ENCODE results near the gene DSCAML1.

DSCAML1 gene

GRCh38 chr11:117654281-117655255 is 142.4 kb downstream of the DSCAML1 start:
- Histone ChIP-seq H3K4me2 (ENCODE audit: low read length) (no peak overlapping the region), H3K9me2 (ENCODE audit: low read depth, low read length) (no peaks in the 10 kb centered on the region), H3K4me1 (ENCODE audit: insufficient read depth, low read length, severe bottlenecking) (no peaks in the 10 kb centered on the region), H3K27me3 (ENCODE audit: insufficient read depth, low read length) (no peaks in the 10 kb centered on the region), H3K79me2 (ENCODE audit: insufficient read depth, low read length) (no peaks in the 10 kb centered on the region), H3K4me3 (ENCODE audit: low read depth, low read length, poor library complexity, severe bottlenecking) (no peak overlapping the region), H3K9me3 (ENCODE audit: low read length) (no peaks in the 10 kb centered on the region), H3F3A (ENCODE audit: insufficient read depth, low read length) (no peaks in the 10 kb centered on the region), H3K9ac (ENCODE audit: low read length) (no peak overlapping the region), H4K20me1 (ENCODE audit: insufficient read depth, low read length) (no peaks in the 10 kb centered on the region), H3K27ac (ENCODE audit: low read depth, low read length, poor library complexity, severe bottlenecking) (no peak overlapping the region), H2AFZ (ENCODE audit: low read length) (no peak overlapping the region), H3K36me3 (ENCODE audit: insufficient read depth, low read length) (no peaks in the 10 kb centered on the region)
- TF ChIP-seq EZH2 (IDR thresholded peaks at IDR 0.05; ENCODE audit: borderline replicate concordance, low read length) (no peak), CTCF (IDR thresholded peaks at IDR 0.05; ENCODE audit: low read length) (no peak)

- no peaks in the 10 kb centered on the region for H3K4me1 ChIP-seq (ENCODE audit: insufficient read depth, low read length, severe bottlenecking)
- H3K27me3 ChIP-seq (ENCODE audit: insufficient read depth, low read length), result no peaks in the 10 kb centered on the region
- H3K4me3 ChIP-seq (ENCODE audit: low read depth, low read length, poor library complexity, severe bottlenecking), result no peak overlapping the region
- no peaks in the 10 kb centered on the region for H3F3A ChIP-seq (ENCODE audit: insufficient read depth, low read length)
- H2AFZ ChIP-seq (ENCODE audit: low read length), result no peak overlapping the region
- TF ChIP-seq EZH2 (IDR thresholded peaks at IDR 0.05; ENCODE audit: borderline replicate concordance, low read length), result no peak
- TF ChIP-seq CTCF (IDR thresholded peaks at IDR 0.05; ENCODE audit: low read length), result no peak
- H3K79me2 ChIP-seq (ENCODE audit: insufficient read depth, low read length), result no peaks in the 10 kb centered on the region
- H3K36me3 ChIP-seq (ENCODE audit: insufficient read depth, low read length), result no peaks in the 10 kb centered on the region
- H3K4me2 ChIP-seq (ENCODE audit: low read length), result no peak overlapping the region
- no peaks in the 10 kb centered on the region for H3K9me3 ChIP-seq (ENCODE audit: low read length)
- H4K20me1 ChIP-seq (ENCODE audit: insufficient read depth, low read length), result no peaks in the 10 kb centered on the region
- no peaks in the 10 kb centered on the region for H3K9me2 ChIP-seq (ENCODE audit: low read depth, low read length)
- no peak overlapping the region for H3K27ac ChIP-seq (ENCODE audit: low read depth, low read length, poor library complexity, severe bottlenecking)
- no peak overlapping the region for H3K9ac ChIP-seq (ENCODE audit: low read length)
Observed at GRCh38 chr11:117652521-117652920, 144.5 kb downstream of the DSCAML1 start.

GRCh38 chr11:117649296-117650055 is 147.5 kb downstream of the DSCAML1 start:
- Histone ChIP-seq H2AFZ (ENCODE audit: low read length) (no peak overlapping the region), H3K27me3 (ENCODE audit: insufficient read depth, low read length) (peaks cover 3% of the 10 kb centered on the region; the same call in 1 of the 2 replicates), H3K4me3 (ENCODE audit: low read depth, low read length, poor library complexity, severe bottlenecking) (no peak overlapping the region), H3K79me2 (ENCODE audit: insufficient read depth, low read length) (no peaks in the 10 kb centered on the region), H3K9me2 (ENCODE audit: low read depth, low read length) (no peaks in the 10 kb centered on the region), H3F3A (ENCODE audit: insufficient read depth, low read length) (no peaks in the 10 kb centered on the region), H3K4me2 (ENCODE audit: low read length) (no peak overlapping the region), H3K9me3 (ENCODE audit: low read length) (no peaks in the 10 kb centered on the region), H3K9ac (ENCODE audit: low read length) (no peak overlapping the region), H3K36me3 (ENCODE audit: insufficient read depth, low read length) (no peaks in the 10 kb centered on the region), H3K4me1 (ENCODE audit: insufficient read depth, low read length, severe bottlenecking) (no peaks in the 10 kb centered on the region), H3K27ac (ENCODE audit: low read depth, low read length, poor library complexity, severe bottlenecking) (no peak overlapping the region), H4K20me1 (ENCODE audit: insufficient read depth, low read length) (no peaks in the 10 kb centered on the region)
- no peak for TF ChIP-seq EZH2 (IDR thresholded peaks at IDR 0.05; ENCODE audit: borderline replicate concordance, low read length)

Measured in OCI-LY1 (cell line).